Aorta (tissue), 4 donors: ENCODE measurements around the gene TMEM106B. TPM values are rescaled to one million over a fixed set of nuclear protein-coding genes. Genes with fewer than 3 reads are reported as not detected.

Experiments
- polyA plus RNA-seq, 2 donors: library from polyadenylated mRNA; stranded (reverse); fragments of 200-250 nt; gene quantifications; one replicate each; pipeline ENCODE4 v1.2.3, GENCODE V29; 2013
- total RNA-seq, 2 donors: library from RNA; stranded (reverse); fragmentation: NEBNext Ultra II Directional; extraction: Animal tissue kit (Norgen Biotek cat#: 25700); gene quantifications; one replicate each; pipeline ENCODE4 v1.2.1, GENCODE V29; 2021
- donor health status: healthy with polysubstance abuse.
- donor health status: Bipolar disorder and iron deficiency.
- donor health status: DM: no; HTN: no; CAD: no.
- donor health status: DM: yes; HTN: yes; CAD: no.

Gene TMEM106B
- total and polyA plus RNA-seq, 4 donors = 12.8 to 41.4 (median 28.2) TPM

Other genes with a start within 250 kb of the TMEM106B start
- gene VWDE, start 192.6 kb downstream of the TMEM106B start, total RNA-seq = under 1 TPM; 0.21 to 0.55 TPM
- gene VWDE, start 192.6 kb downstream of the TMEM106B start, polyA plus RNA-seq = not detected